IgD-negative memory B cell (primary cell): Measurements from ENCODE around the gene SLC46A3. TPM values are rescaled to one million over a fixed set of nuclear protein-coding genes. Genes with fewer than 3 reads are reported as not detected.
A peak's percentile ranks its signal among the peaks of the same experiment; 100 is the strongest.

Experiments used
- H3K27ac Mint-ChIP-seq, 3 donors: one replicate each; pipeline ENCODE4 v1.8.0; 2020 to 2022; ENCODE audit warnings: mild to moderate bottlenecking in 3 of 3, mixed read lengths in 3 of 3, moderate library complexity in 1 of 3
- H3K27me3 Mint-ChIP-seq: one replicate; pipeline ENCODE4 v1.8.0; 2021; ENCODE audit warnings: mixed read lengths
- H3K36me3 Mint-ChIP-seq: one replicate; pipeline ENCODE4 v1.8.0; 2020; ENCODE audit warnings: mild to moderate bottlenecking, mixed read lengths
- H3K4me1 Mint-ChIP-seq, 3 donors: one replicate each; pipeline ENCODE4 v1.8.0; 2020 to 2022; ENCODE audit warnings: mixed read lengths in 3 of 3, mild to moderate bottlenecking in 1 of 3
- H3K4me3 Mint-ChIP-seq, 4 donors: one replicate each; pipeline ENCODE4 v1.8.0; 2020 to 2022; ENCODE audit warnings: mild to moderate bottlenecking in 4 of 4, mixed read lengths in 4 of 4, moderate library complexity in 3 of 4
- H3K9me3 Mint-ChIP-seq, 3 donors: one replicate each; pipeline ENCODE4 v1.8.0; 2020 to 2021; ENCODE audit warnings: mixed read lengths in 3 of 3, mild to moderate bottlenecking in 1 of 3
- polyA plus RNA-seq: library from polyadenylated mRNA; unstranded; fragments of 300-500 nt; fragmentation: Illumina TruSeq; gene quantifications from one replicate; pipeline ENCODE4 v1.2.3, GENCODE V29; 2021

Gene SLC46A3
- polyA plus RNA-seq, 1 donor from 2014 or later, result 18.0 TPM

DNA sequence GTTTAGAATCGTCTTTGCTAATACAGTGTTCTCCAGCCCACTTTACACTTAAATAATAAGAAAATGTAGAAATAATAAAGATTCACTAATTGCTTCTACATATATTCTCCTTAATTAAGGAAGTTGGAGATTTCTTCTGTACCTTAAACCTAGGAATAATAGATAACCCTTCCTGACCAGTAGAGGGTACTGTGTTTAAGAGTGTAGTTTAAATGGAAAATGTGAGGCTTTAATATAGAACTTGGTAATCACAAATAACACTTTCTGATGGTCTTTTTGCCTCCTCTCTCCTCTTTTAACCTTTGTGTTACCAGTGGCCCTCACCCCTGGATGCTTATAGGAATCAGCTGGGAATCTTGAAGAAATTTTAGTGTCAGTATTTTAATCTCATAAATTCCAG is 39.1 kb downstream of the SLC46A3 start:
- Mint-ChIP-seq H3K9me3 (no peaks in the 10 kb centered on the region), H3K36me3 (no peaks in the 10 kb centered on the region), H3K4me3 (no peak overlapping the region), H3K4me1 (no peaks in the 10 kb centered on the region), H3K27ac (peak overlapping the region in 1 of 3 donors; percentile 26), H3K27me3 (no peaks in the 10 kb centered on the region)

DNA sequence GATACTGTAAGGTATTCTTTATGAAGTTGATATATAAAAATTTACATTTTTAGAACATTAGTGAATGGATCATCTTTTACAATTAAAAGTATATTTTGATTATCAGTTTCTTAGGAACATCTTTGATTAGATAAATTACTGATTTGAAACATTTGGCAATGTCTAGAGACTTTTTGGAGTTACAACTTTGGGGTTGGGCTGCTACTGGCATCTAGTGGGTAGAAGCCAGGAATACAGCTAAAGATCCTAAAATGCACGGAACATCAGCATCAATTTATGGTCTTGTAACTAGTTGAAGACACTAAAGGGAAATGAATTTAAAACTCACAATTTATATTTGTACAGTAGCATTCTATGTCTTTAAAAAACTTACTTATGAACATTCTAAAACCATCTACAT is 40.0 kb downstream of the SLC46A3 start:
- Mint-ChIP-seq H3K4me3 (no peak overlapping the region), H3K4me1 (no peaks in the 10 kb centered on the region), H3K36me3 (no peaks in the 10 kb centered on the region), H3K9me3 (no peaks in the 10 kb centered on the region), H3K27me3 (no peaks in the 10 kb centered on the region), H3K27ac (no peak overlapping the region)

DNA sequence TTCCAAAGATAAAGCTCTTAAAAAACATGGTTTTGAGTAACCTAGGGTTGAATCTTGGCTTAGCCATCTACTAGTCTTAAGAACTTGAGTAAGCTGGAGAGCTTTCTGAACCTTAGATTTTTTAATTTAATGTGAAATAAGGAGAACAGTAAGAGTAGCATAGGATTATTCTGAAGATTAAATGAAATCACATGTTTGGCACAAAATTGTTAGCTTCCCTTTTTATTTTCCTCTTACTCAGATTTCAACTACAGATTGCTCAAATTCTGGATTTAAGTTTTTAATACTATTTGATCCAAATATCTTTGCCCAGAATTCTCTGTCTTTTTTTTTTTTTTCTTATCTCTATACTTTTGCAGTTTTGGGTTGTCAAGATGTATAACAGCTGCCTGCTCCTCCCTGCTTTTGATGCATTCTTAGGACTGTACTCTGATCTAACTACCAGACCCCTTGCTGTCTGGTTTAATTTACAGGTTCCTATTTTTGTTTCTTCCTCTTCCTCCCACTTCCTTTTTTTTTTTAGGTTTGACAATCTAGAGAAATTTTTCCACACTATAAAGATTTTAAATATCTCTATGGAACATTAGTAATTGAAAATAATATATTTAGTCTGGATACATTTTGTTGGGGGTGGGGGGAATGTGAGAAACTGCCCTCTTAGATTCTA is 47.5 kb downstream of the SLC46A3 start:
- H3K4me1 Mint-ChIP-seq, result peaks cover 10 to 24% (median 10%) of the 10 kb centered on the region in 3 donors
- H3K4me3 Mint-ChIP-seq, result peak overlapping the region in 1 of 4 donors; percentile 17
- no peaks in the 10 kb centered on the region for H3K27me3 Mint-ChIP-seq
- no peak overlapping the region for H3K27ac Mint-ChIP-seq
- no peaks in the 10 kb centered on the region for H3K9me3 Mint-ChIP-seq
- no peaks in the 10 kb centered on the region for H3K36me3 Mint-ChIP-seq

GRCh38 chr13:28666897-28667488 is 51.8 kb downstream of the SLC46A3 start:
- Mint-ChIP-seq H3K4me3 (no peak overlapping the region), H3K27me3 (no peaks in the 10 kb centered on the region), H3K36me3 (no peaks in the 10 kb centered on the region), H3K27ac (no peak overlapping the region), H3K9me3 (no peaks in the 10 kb centered on the region), H3K4me1 (peaks cover 9 to 20% (median 12%) of the 10 kb centered on the region in 3 donors)

GRCh38 chr13:28659621-28659970 is 59.2 kb downstream of the SLC46A3 start:
- H3K36me3 Mint-ChIP-seq, result peaks cover 3% of the 10 kb centered on the region
- H3K4me1 Mint-ChIP-seq, result peaks cover 20 to 42% (median 38%) of the 10 kb centered on the region in 3 donors
- H3K27ac Mint-ChIP-seq, result peak overlapping the region; percentile 92 to 99 (median 93)
- H3K4me3 Mint-ChIP-seq, result peak overlapping the region; percentile 93 to 100 (median 95)
- no peaks in the 10 kb centered on the region for H3K9me3 Mint-ChIP-seq
- H3K27me3 Mint-ChIP-seq, result no peaks in the 10 kb centered on the region

GRCh38 chr13:28658796-28659620 is 59.8 kb downstream of the SLC46A3 start, which contains the start of gene POMP:
TSS of gene POMP (plus strand) at chr13:28659130. CDS start at chr13:28659185, 55 bp downstream.
- Mint-ChIP-seq H3K27me3 (no peaks in the 10 kb centered on the region), H3K4me1 (peaks cover 20 to 42% (median 38%) of the 10 kb centered on the region in 3 donors), H3K36me3 (peaks cover 3% of the 10 kb centered on the region), H3K4me3 (peak within 1 kb of the TSS; percentile 93 to 100 (median 95)), H3K27ac (peak within 1 kb of the TSS; percentile 92 to 99 (median 93)), H3K9me3 (no peaks in the 10 kb centered on the region)

GRCh38 chr13:28658539-28658795 is 60.3 kb downstream of the SLC46A3 start:
- H3K27ac Mint-ChIP-seq, result peak overlapping the region; percentile 92 to 99 (median 93)
- peaks cover 3% of the 10 kb centered on the region for H3K36me3 Mint-ChIP-seq
- H3K4me3 Mint-ChIP-seq, result peak overlapping the region; percentile 93 to 100 (median 95)
- H3K4me1 Mint-ChIP-seq, result peaks cover 20 to 42% (median 38%) of the 10 kb centered on the region in 3 donors
- no peaks in the 10 kb centered on the region for H3K27me3 Mint-ChIP-seq
- H3K9me3 Mint-ChIP-seq, result no peaks in the 10 kb centered on the region

- H3K4me1 Mint-ChIP-seq, result peaks cover 20 to 42% (median 38%) of the 10 kb centered on the region in 3 donors
- H3K27ac Mint-ChIP-seq, result peak overlapping the region; percentile 92 to 99 (median 93)
- H3K4me3 Mint-ChIP-seq, result peak overlapping the region; percentile 93 to 100 (median 95)
- H3K27me3 Mint-ChIP-seq, result no peaks in the 10 kb centered on the region
- peaks cover 4% of the 10 kb centered on the region for H3K36me3 Mint-ChIP-seq
- H3K9me3 Mint-ChIP-seq, result no peaks in the 10 kb centered on the region
Observed at GRCh38 chr13:28657784-28658538, 60.8 kb downstream of the SLC46A3 start.

- Mint-ChIP-seq H3K27me3 (no peaks in the 10 kb centered on the region), H3K27ac (peak overlapping the region in 1 of 3 donors; percentile 65), H3K4me1 (peaks cover 15 to 34% (median 28%) of the 10 kb centered on the region in 3 donors), H3K9me3 (no peaks in the 10 kb centered on the region), H3K4me3 (peak overlapping the region in 1 of 4 donors; percentile 58), H3K36me3 (peaks cover 6% of the 10 kb centered on the region)
Observed at GRCh38 chr13:28655561-28655960, 63.2 kb downstream of the SLC46A3 start.

- Mint-ChIP-seq H3K9me3 (no peaks in the 10 kb centered on the region), H3K4me3 (no peak overlapping the region), H3K36me3 (peaks cover 6% of the 10 kb centered on the region), H3K27me3 (no peaks in the 10 kb centered on the region), H3K4me1 (peaks cover 6 to 21% (median 18%) of the 10 kb centered on the region in 3 donors), H3K27ac (no peak overlapping the region)
Observed at GRCh38 chr13:28654276-28654675, 64.5 kb downstream of the SLC46A3 start.

DNA sequence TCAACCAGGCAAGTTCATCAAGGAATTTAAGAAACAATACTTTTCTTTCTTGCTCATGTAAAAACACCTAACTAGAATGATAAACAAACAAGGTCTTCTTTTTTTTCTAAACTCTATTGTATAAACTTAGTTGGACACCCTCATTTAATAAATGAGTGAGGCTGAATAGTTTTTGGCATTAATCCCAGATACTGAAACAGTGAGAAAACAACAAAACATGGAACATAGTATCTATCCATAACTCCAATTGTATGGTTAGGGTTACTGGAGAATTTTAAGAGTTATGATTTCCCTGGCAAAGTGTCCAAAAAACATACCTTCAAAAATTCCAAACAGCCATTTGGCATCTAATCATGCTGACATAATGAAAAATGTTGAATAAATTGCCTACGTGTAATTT is 65.7 kb downstream of the SLC46A3 start:
- Mint-ChIP-seq H3K4me3 (no peak overlapping the region), H3K27ac (no peak overlapping the region), H3K4me1 (peaks cover 4 to 18% (median 14%) of the 10 kb centered on the region in 3 donors), H3K27me3 (no peaks in the 10 kb centered on the region), H3K9me3 (no peaks in the 10 kb centered on the region), H3K36me3 (peaks cover 6% of the 10 kb centered on the region)

GRCh38 chr13:28651810-28652401 is 66.9 kb downstream of the SLC46A3 start:
- Mint-ChIP-seq H3K27ac (peak overlapping the region in 2 of 3 donors; percentile 6 to 25), H3K4me3 (no peak overlapping the region), H3K4me1 (peaks cover 0 to 10% (median 6%) of the 10 kb centered on the region in 3 donors), H3K9me3 (no peaks in the 10 kb centered on the region), H3K27me3 (no peaks in the 10 kb centered on the region), H3K36me3 (peaks cover 6% of the 10 kb centered on the region)

GRCh38 chr13:28650284-28650683 is 68.5 kb downstream of the SLC46A3 start:
- Mint-ChIP-seq H3K4me3 (no peak overlapping the region), H3K36me3 (peaks cover 6% of the 10 kb centered on the region), H3K9me3 (no peaks in the 10 kb centered on the region), H3K27me3 (no peaks in the 10 kb centered on the region), H3K4me1 (peaks cover 0 to 2% (median under 1%) of the 10 kb centered on the region in 3 donors), H3K27ac (no peak overlapping the region)
